Hepatocyte (in vitro differentiated cells): ENCODE results near the gene HAND1. TPM values are rescaled to one million over a fixed set of nuclear protein-coding genes. Genes with fewer than 3 reads are reported as not detected.
A peak's percentile ranks its signal among the peaks of the same experiment; 100 is the strongest.

Experiments
- DNase-seq: peaks from one replicate; pipeline ENCODE4 v3.0.0-alpha.2; 2016; ENCODE audit warnings: low spot score
- H2AFZ ChIP-seq: fragments of 200-600 bp; sonication (generic); 2 replicates; pipeline ENCODE4 v1.6.0; 2016; ENCODE audit warnings: antibody characterized with exemption, mild to moderate bottlenecking
- H3K27ac ChIP-seq: fragments of 200-600 bp; sonication (generic); 2 replicates; pipeline ENCODE4 v1.5.1; 2016; ENCODE audit warnings: mild to moderate bottlenecking
- H3K27me3 ChIP-seq: fragments of 200-600 bp; sonication (generic); 2 replicates; pipeline ENCODE4 v1.6.1; 2016
- H3K36me3 ChIP-seq: fragments of 200-600 bp; sonication (generic); replicated peaks from 2 replicates; pipeline ENCODE4 v1.5.1; 2016; ENCODE audit warnings: low read depth; ENCODE audit not compliant: insufficient read depth
- H3K4me1 ChIP-seq: fragments of 200-600 bp; sonication (generic); 2 replicates; pipeline ENCODE4 v1.5.1; 2016; ENCODE audit warnings: mild to moderate bottlenecking, moderate library complexity; ENCODE audit not compliant: insufficient read depth
- H3K4me2 ChIP-seq: fragments of 200-600 bp; sonication (generic); 2 replicates; pipeline ENCODE4 v1.6.0; 2016
- H3K4me3 ChIP-seq: fragments of 200-600 bp; sonication (generic); 2 replicates; pipeline ENCODE4 v1.5.1; 2016; ENCODE audit warnings: mild to moderate bottlenecking
- H3K79me2 ChIP-seq: fragments of 200-600 bp; sonication (generic); 2 replicates; pipeline ENCODE4 v1.6.0; 2017; ENCODE audit warnings: mild to moderate bottlenecking
- H3K9me2 ChIP-seq: fragments of 200-600 bp; sonication (generic); replicated peaks from 2 replicates; pipeline ENCODE4 v1.6.0; 2017; ENCODE audit warnings: mild to moderate bottlenecking; ENCODE audit not compliant: insufficient read depth
- H3K9me3 ChIP-seq: fragments of 200-600 bp; sonication (generic); 2 replicates; pipeline ENCODE4 v1.5.1; 2016; ENCODE audit warnings: low read depth, mild to moderate bottlenecking
- H4K20me1 ChIP-seq: fragments of 200-600 bp; sonication (generic); 2 replicates; pipeline ENCODE4 v1.6.0; 2016; ENCODE audit warnings: mild to moderate bottlenecking; ENCODE audit not compliant: insufficient read depth, poor library complexity, severe bottlenecking
- EZH2 ChIP-seq: fragments of 200-600 bp; sonication (generic); IDR thresholded peaks from 2 replicates; pipeline ENCODE4 v1.6.1; 2016; ENCODE audit warnings: antibody characterized with exemption, mild to moderate bottlenecking, borderline replicate concordance
- EZH2phosphoT487 ChIP-seq: fragments of 200-600 bp; sonication (generic); IDR thresholded peaks from one replicate; pipeline ENCODE4 v1.6.1; 2018; ENCODE audit warnings: antibody characterized with exemption, mild to moderate bottlenecking, low read depth, moderate library complexity; ENCODE audit not compliant: unreplicated experiment, severe bottlenecking
- WGBS: methylation state at CpG from one replicate; pipeline ENCODE4 v1.1.6; 2016; ENCODE audit warnings: low lambda C conversion rate; ENCODE audit errors: missing lambda C conversion rate; 5-methylcytosine and 5-hydroxymethylcytosine counted together
- polyA plus RNA-seq: library from polyadenylated mRNA; unstranded; fragments of >200 nt; fragmentation: Nextera tagmentation; extraction: Ambion mirVana; gene quantifications from 2 replicates; pipeline ENCODE4 v1.2.1, GENCODE V29; 2016
- total RNA-seq: library from RNA; depleted of rRNA; stranded (reverse); fragments of >200 nt; gene quantifications from 2 replicates; pipeline ENCODE4 v1.2.3, GENCODE V29; 2014
- TF ChIP-seq, protein P1 (sequence below): fragments of 200-600 bp; sonication (generic); IDR thresholded peaks from 2 replicates; pipeline ENCODE4 v1.5.1; 2016; ENCODE audit warnings: antibody characterized with exemption, mild to moderate bottlenecking; ENCODE audit not compliant: poor library complexity

The HAND1 gene
- total and polyA plus RNA-seq, 2 experiments from 2014 or later: 39.2 to 118 TPM

GRCh38 chr5:154445422-154446194, 32.4 kb downstream of the HAND1 start, which contains the start of gene SAP30L:
SAP30L (plus strand) TSS chr5:154445997; CDS start chr5:154446605, 608 bp downstream.
- H2AFZ ChIP-seq: peak within 1 kb of the TSS; percentile 98
- H3K4me3 ChIP-seq: peak within 1 kb of the TSS; percentile 93
- WGBS: 1% methylated on average over 70 of the region's 70 CpGs
- H4K20me1 ChIP-seq: peaks cover 29% of the 10 kb centered on the region
- no peaks in the 10 kb centered on the region for H3K27me3 ChIP-seq
- H3K9me3 ChIP-seq: no peaks in the 10 kb centered on the region
- peak; percentile 97 for DNase-seq
- H3K4me2 ChIP-seq: peak within 1 kb of the TSS; percentile 89
- H3K36me3 ChIP-seq: no peaks in the 10 kb centered on the region
- peaks cover 17% of the 10 kb centered on the region for H3K4me1 ChIP-seq
- peak within 1 kb of the TSS; percentile 80 for H3K27ac ChIP-seq
- H3K79me2 ChIP-seq: peaks cover 59% of the 10 kb centered on the region
- TF ChIP-seq EZH2phosphoT487 (no peak), EZH2 (no peak)
- TF ChIP-seq, protein P1, sequence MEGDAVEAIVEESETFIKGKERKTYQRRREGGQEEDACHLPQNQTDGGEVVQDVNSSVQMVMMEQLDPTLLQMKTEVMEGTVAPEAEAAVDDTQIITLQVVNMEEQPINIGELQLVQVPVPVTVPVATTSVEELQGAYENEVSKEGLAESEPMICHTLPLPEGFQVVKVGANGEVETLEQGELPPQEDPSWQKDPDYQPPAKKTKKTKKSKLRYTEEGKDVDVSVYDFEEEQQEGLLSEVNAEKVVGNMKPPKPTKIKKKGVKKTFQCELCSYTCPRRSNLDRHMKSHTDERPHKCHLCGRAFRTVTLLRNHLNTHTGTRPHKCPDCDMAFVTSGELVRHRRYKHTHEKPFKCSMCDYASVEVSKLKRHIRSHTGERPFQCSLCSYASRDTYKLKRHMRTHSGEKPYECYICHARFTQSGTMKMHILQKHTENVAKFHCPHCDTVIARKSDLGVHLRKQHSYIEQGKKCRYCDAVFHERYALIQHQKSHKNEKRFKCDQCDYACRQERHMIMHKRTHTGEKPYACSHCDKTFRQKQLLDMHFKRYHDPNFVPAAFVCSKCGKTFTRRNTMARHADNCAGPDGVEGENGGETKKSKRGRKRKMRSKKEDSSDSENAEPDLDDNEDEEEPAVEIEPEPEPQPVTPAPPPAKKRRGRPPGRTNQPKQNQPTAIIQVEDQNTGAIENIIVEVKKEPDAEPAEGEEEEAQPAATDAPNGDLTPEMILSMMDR: no peak
- H3K9me2 ChIP-seq: no peaks in the 10 kb centered on the region

DNA sequence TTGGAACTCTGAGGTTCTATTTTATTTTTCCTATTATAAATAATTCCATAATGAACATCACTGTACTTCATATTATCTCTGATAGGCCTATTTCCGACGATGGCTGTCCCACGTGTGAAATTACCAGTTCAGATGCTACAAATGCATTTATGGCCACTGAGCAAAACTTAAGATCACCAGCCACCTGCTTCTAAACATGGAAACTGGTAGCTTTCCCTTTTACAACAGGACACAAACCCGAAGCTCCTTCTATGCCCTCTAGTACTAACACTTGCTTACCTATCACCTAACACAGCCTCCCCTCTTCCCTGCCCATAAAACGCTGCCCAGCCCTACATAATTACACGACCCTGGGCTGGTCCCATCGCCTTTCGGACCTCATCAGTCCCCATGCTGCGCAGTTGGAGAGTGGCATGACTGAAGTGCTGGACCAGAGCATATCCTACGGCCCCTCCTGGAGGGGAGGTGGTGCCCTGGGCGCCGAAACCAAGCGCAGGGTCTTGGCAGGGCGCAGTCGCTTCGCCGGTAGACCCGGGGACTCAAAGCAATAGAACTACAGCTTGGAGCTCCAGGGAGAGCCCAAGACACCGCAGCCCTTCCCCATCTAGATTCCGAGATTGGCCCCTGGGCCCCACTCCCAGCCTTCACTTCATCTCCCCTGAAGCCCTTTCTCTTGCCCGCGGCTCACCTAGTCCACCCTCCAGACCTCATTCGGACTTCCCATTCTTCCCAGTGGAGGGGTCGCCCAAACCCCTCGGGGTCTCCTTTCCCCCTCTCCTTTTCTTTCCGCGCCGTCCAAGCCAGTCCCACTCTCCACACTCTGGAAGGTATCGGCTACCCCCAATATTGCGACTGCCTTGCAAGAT, 33.2 kb downstream of the HAND1 start:
- H3K9me3 ChIP-seq: no peaks in the 10 kb centered on the region
- peak overlapping the region; percentile 98 for H2AFZ ChIP-seq
- H3K4me2 ChIP-seq: peak overlapping the region; percentile 89
- peaks cover 51% of the 10 kb centered on the region for H3K79me2 ChIP-seq
- H3K36me3 ChIP-seq: no peaks in the 10 kb centered on the region
- peak overlapping the region; percentile 67 for H3K27ac ChIP-seq
- H3K27me3 ChIP-seq: no peaks in the 10 kb centered on the region
- no peak for TF ChIP-seq EZH2phosphoT487
- TF ChIP-seq, protein P1: no peak
- TF ChIP-seq EZH2: no peak
- H3K9me2 ChIP-seq: no peaks in the 10 kb centered on the region
- H3K4me1 ChIP-seq: peaks cover 17% of the 10 kb centered on the region
- peak overlapping the region; percentile 93 for H3K4me3 ChIP-seq
- H4K20me1 ChIP-seq: peaks cover 27% of the 10 kb centered on the region
- 9% methylated on average over 26 of the region's 30 CpGs for WGBS
- peak; percentile 33 for DNase-seq

DNA sequence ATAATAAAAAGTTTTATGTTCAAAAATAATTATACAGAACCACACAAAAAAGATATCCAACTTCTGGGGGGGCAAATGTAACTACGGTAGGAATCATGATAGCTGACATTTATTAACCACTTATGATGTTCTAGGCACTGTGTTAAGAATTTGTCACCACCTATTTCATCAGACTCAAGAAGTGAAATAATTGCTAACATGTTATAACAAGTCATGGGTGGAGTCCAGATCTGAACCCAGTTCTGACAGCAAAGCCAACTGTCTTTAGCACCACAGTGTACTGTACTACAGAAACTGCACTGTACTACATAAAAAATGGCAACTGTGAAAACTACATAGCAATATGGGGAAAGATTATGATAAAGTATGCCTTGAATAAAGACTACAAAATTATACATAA, 35.2 kb downstream of the HAND1 start:
- TF ChIP-seq EZH2phosphoT487 (no peak), EZH2 (no peak)
- TF ChIP-seq, protein P1: no peak
- H3K27ac ChIP-seq: no peak overlapping the region
- H4K20me1 ChIP-seq: peaks cover 9% of the 10 kb centered on the region
- H3K4me1 ChIP-seq: peaks cover 7% of the 10 kb centered on the region
- H3K27me3 ChIP-seq: no peaks in the 10 kb centered on the region
- H3K4me3 ChIP-seq: no peak overlapping the region
- no peaks in the 10 kb centered on the region for H3K9me2 ChIP-seq
- 87% methylated on average over 1 of the region's 1 CpG for WGBS
- no peak for DNase-seq
- no peak overlapping the region for H2AFZ ChIP-seq
- H3K4me2 ChIP-seq: no peak overlapping the region
- H3K79me2 ChIP-seq: peaks cover 31% of the 10 kb centered on the region
- no peaks in the 10 kb centered on the region for H3K9me3 ChIP-seq
- H3K36me3 ChIP-seq: no peaks in the 10 kb centered on the region
